Prostate gland (tissue), 2 donors: ENCODE data around the gene TNFRSF13B.

Experiments
- CTCF ChIP-seq, 4 experiments: fragments of 200-600 bp in 2 of 4; fragments of 450-650 bp in 2 of 4; sonication (generic) in 2 of 4; IDR thresholded peaks; 1 replicate in 3 of 4; 2 replicates in 1 of 4; pipeline ENCODE4 v1.5.1; 2016 to 2019; ENCODE audit warnings: antibody characterized with exemption in 4 of 4, mild to moderate bottlenecking in 2 of 4, moderate library complexity in 2 of 4
- POLR2A ChIP-seq: fragments of 450-650 bp; IDR thresholded peaks from one replicate; pipeline ENCODE4 v1.6.1; 2016; ENCODE audit warnings: antibody characterized with exemption, mild to moderate bottlenecking

- no peak for TF ChIP-seq POLR2A
- no peak for TF ChIP-seq CTCF (IDR thresholded peaks at IDR 0.05)
Observed at GRCh38 chr17:17018612-17019429, 46.9 kb upstream of the TNFRSF13B start.
